Keratinocyte (primary cell): Measurements from ENCODE around the gene CD79A. TPM values are rescaled to one million over a fixed set of nuclear protein-coding genes. Genes with fewer than 3 reads are reported as not detected.

ENCODE experiments used
- DNase-seq: peaks from one replicate; pipeline ENCODE4 v3.0.0-alpha.2; 2011; ENCODE audit warnings: low read depth, missing footprints, low spot score
- FAIRE-seq: peaks from 2 replicates; lab custom pipeline; 2011; peaks lifted over from hg19 to GRCh38; lab: Jason Lieb, UNC
- H2AFZ ChIP-seq: 2 replicates; pipeline ENCODE4 v1.6.0; 2012; ENCODE audit warnings: low read length, control low read depth, inconsistent platforms; ENCODE audit not compliant: control insufficient read depth
- H3K27ac ChIP-seq: 2 replicates; pipeline ENCODE4 v1.5.1; 2011; ENCODE audit warnings: low read length; ENCODE audit not compliant: control insufficient read depth, insufficient read depth
- H3K27me3 ChIP-seq: 3 replicates; pipeline ENCODE4 v1.6.0; 2011; ENCODE audit warnings: low read length; ENCODE audit not compliant: control insufficient read depth, insufficient read depth; ENCODE audit errors: extremely low read depth
- H3K36me3 ChIP-seq, 2 experiments: 2 replicates in 1 of 2; 3 replicates in 1 of 2; pipeline ENCODE4 v1.5.1; 2011; ENCODE audit warnings: low read length in 2 of 2, mild to moderate bottlenecking in 1 of 2; ENCODE audit not compliant: control insufficient read depth in 2 of 2, insufficient read depth in 2 of 2; ENCODE audit errors: extremely low read depth in 1 of 2
- H3K4me1 ChIP-seq: 3 replicates; pipeline ENCODE4 v1.5.1; 2011; ENCODE audit warnings: low read length; ENCODE audit not compliant: control insufficient read depth, insufficient read depth; ENCODE audit errors: extremely low read depth
- H3K4me2 ChIP-seq: 3 replicates; pipeline ENCODE4 v1.6.0; 2011; ENCODE audit warnings: low read depth, low read length; ENCODE audit not compliant: control insufficient read depth, insufficient read depth; ENCODE audit errors: extremely low read depth
- H3K4me3 ChIP-seq, 3 experiments: fragments of 200-600 bp in 1 of 3; sonication (generic) in 1 of 3; 2 replicates in 2 of 3; 3 replicates in 1 of 3; pipeline ENCODE4 v1.5.1; 2011 to 2016; ENCODE audit warnings: low read length in 3 of 3, mild to moderate bottlenecking in 3 of 3, control low read depth in 2 of 3, inconsistent platforms in 1 of 3, low read depth in 1 of 3, mixed read lengths in 1 of 3, mixed run types in 1 of 3, moderate library complexity in 1 of 3; ENCODE audit not compliant: control insufficient read depth in 2 of 3, insufficient read depth in 2 of 3; ENCODE audit errors: extremely low read depth in 1 of 3
- H3K79me2 ChIP-seq: 2 replicates; pipeline ENCODE4 v1.6.0; 2012; ENCODE audit warnings: low read length; ENCODE audit not compliant: control insufficient read depth, insufficient read depth
- H3K9ac ChIP-seq: 3 replicates; pipeline ENCODE4 v1.6.0; 2011; ENCODE audit warnings: low read length; ENCODE audit not compliant: control insufficient read depth, insufficient read depth; ENCODE audit errors: extremely low read depth
- H3K9me1 ChIP-seq: 3 replicates; pipeline ENCODE4 v1.6.0; 2011; ENCODE audit warnings: low read length; ENCODE audit not compliant: control insufficient read depth, insufficient read depth; ENCODE audit errors: extremely low read depth
- H3K9me3 ChIP-seq: 2 replicates; pipeline ENCODE4 v1.5.1; 2012; ENCODE audit warnings: low read depth, low read length; ENCODE audit not compliant: control insufficient read depth
- H4K20me1 ChIP-seq: 3 replicates; pipeline ENCODE4 v1.6.0; 2011; ENCODE audit warnings: low read length; ENCODE audit not compliant: control insufficient read depth, insufficient read depth; ENCODE audit errors: extremely low read depth
- EZH2 ChIP-seq: IDR thresholded peaks from one replicate; pipeline ENCODE4 v1.6.1; 2012; ENCODE audit warnings: inconsistent platforms, mild to moderate bottlenecking, low read length, moderate library complexity
- dilution Hi-C: fragments of 300-500 bp; cut with MboI; formaldehyde crosslinking; loops from one replicate; pipeline ENCODE4 v1.7.0; 2020; ENCODE audit warnings: low sequenced_read_pairs; ENCODE audit not compliant: extremely low pct_ligation_motif_present
- polyA plus RNA-seq, 5 experiments: library from polyadenylated mRNA; depleted of rRNA in 3 of 5; stranded (reverse) in 3 of 5; stranded (forward) in 1 of 5; unstranded in 1 of 5; fragments of >200 nt; gene quantifications; 1 replicate in 1 of 5; 2 replicates in 3 of 5; 3 replicates in 1 of 5; pipeline versions ENCODE4 v1.2.1 to v1.2.3, GENCODE V29; 2011 to 2012; ENCODE audit warnings: missing spikeins in 2 of 5, low read depth in 1 of 5, low replicate concordance in 1 of 5
- TF ChIP-seq, protein P1 (sequence below), 3 experiments: IDR thresholded peaks in 1 of 3; conservative IDR thresholded peaks in 1 of 3; optimal IDR thresholded peaks in 1 of 3; 2 replicates in 2 of 3; 3 replicates in 1 of 3; pipeline versions ENCODE3 to v1.5.1; 2011; ENCODE audit warnings: low read length in 3 of 3, mild to moderate bottlenecking in 3 of 3, moderate library complexity in 2 of 3, control low read depth in 1 of 3, inconsistent platforms in 1 of 3; ENCODE audit not compliant: insufficient read depth in 2 of 3; ENCODE audit errors: extremely low read depth in 1 of 3

CD79A gene
- polyA plus RNA-seq, 1 donor (not counting 4 experiments of a cell fraction or from before 2014, with no cell fraction given), result 0.07 TPM

DNA sequence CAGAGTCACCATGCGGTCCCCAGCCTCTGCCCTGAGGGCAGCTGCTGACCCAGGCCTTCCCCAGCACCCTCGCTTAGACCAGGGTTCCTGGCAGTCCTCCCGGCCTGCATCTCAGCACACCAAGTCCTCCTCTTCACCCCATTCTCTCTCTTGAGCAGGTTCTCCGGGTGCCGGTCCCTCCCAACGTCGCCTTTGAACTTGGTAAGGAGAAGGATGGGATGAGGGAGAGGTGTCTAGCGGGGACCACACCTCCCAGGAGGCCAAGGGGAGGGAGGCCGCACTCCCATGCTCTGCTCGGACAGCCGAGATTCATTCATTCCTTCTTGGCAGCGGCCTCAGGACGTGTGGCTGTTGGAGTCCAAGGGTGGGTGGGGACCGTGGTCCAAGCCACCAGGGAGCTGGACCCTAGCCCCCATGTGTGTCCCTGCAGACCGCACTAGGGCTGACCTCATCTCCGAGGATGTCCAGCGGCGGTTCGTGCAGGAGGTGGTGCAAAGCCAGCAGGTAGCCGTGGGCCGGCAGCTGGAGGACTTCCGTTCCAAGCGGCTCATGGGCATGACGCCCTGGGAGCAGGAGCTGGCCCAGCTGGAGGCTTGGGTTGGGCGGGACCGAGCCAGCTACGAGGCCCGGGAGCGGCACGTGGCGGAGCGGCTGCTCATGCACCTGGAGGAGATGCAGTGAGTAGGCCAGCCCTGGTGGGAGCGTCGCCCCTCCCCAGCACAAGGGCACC is 15.3 kb downstream of the CD79A start:
- no peak overlapping the region for H2AFZ ChIP-seq
- peaks cover 27% of the 10 kb centered on the region for H3K79me2 ChIP-seq
- TF ChIP-seq, protein P1, sequence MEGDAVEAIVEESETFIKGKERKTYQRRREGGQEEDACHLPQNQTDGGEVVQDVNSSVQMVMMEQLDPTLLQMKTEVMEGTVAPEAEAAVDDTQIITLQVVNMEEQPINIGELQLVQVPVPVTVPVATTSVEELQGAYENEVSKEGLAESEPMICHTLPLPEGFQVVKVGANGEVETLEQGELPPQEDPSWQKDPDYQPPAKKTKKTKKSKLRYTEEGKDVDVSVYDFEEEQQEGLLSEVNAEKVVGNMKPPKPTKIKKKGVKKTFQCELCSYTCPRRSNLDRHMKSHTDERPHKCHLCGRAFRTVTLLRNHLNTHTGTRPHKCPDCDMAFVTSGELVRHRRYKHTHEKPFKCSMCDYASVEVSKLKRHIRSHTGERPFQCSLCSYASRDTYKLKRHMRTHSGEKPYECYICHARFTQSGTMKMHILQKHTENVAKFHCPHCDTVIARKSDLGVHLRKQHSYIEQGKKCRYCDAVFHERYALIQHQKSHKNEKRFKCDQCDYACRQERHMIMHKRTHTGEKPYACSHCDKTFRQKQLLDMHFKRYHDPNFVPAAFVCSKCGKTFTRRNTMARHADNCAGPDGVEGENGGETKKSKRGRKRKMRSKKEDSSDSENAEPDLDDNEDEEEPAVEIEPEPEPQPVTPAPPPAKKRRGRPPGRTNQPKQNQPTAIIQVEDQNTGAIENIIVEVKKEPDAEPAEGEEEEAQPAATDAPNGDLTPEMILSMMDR (optimal IDR thresholded peaks at IDR 0.05 in 1 of 3, IDR thresholded peaks at IDR 0.05 in 1 of 3, conservative IDR thresholded peaks at IDR 0.05 in 1 of 3; ENCODE audit: extremely low read depth in 1 of 3, insufficient read depth in 2 of 3, low read length in 3 of 3), result no peak
- TF ChIP-seq EZH2, result no peak
- dilution Hi-C loops, result no loop called here
- peaks cover 41 to 46% of the 10 kb centered on the region in 2 experiments for H3K36me3 ChIP-seq
- peaks cover 13% of the 10 kb centered on the region for H3K4me1 ChIP-seq
- DNase-seq (no peak), FAIRE-seq (no peak)
- H3K9ac ChIP-seq, result no peak overlapping the region
- H3K4me2 ChIP-seq, result no peak overlapping the region
- no peaks in the 10 kb centered on the region for H3K9me3 ChIP-seq
- H4K20me1 ChIP-seq, result no peaks in the 10 kb centered on the region
- H3K9me1 ChIP-seq, result peaks cover 2% of the 10 kb centered on the region
- H3K4me3 ChIP-seq, result no peak overlapping the region
- no peaks in the 10 kb centered on the region for H3K27me3 ChIP-seq
- no peak overlapping the region for H3K27ac ChIP-seq

GRCh38 chr19:41893899-41894298 is 16.8 kb downstream of the CD79A start:
- H3K79me2 ChIP-seq, result peaks cover 17% of the 10 kb centered on the region
- DNase-seq, result no peak
- no peaks in the 10 kb centered on the region for H3K27me3 ChIP-seq
- H3K4me2 ChIP-seq, result no peak overlapping the region
- H3K9ac ChIP-seq, result no peak overlapping the region
- H3K4me3 ChIP-seq, result no peak overlapping the region
- H3K9me3 ChIP-seq, result no peaks in the 10 kb centered on the region
- no peak overlapping the region for H3K27ac ChIP-seq
- no peak for TF ChIP-seq EZH2
- TF ChIP-seq, protein P1 (optimal IDR thresholded peaks at IDR 0.05 in 1 of 3, IDR thresholded peaks at IDR 0.05 in 1 of 3, conservative IDR thresholded peaks at IDR 0.05 in 1 of 3; ENCODE audit: extremely low read depth in 1 of 3, insufficient read depth in 2 of 3, low read length in 3 of 3), result peak in 1 of 3 experiments; percentile 19
- H3K36me3 ChIP-seq, result peaks cover 35 to 51% of the 10 kb centered on the region in 2 experiments
- no peak overlapping the region for H2AFZ ChIP-seq
- H4K20me1 ChIP-seq, result no peaks in the 10 kb centered on the region
- no peaks in the 10 kb centered on the region for H3K4me1 ChIP-seq
- dilution Hi-C loops, result no loop called here
- H3K9me1 ChIP-seq, result no peaks in the 10 kb centered on the region
- no peak for FAIRE-seq
